GM12878 (cell line): ENCODE results near the gene TMSB4X. TPM values are rescaled to one million over a fixed set of nuclear protein-coding genes. Genes with fewer than 3 reads are reported as not detected.
A peak's percentile ranks its signal among the peaks of the same experiment; 100 is the strongest.

Experiments used
- ASH2L ChIP-seq: fragments of 300-600, 200-600 bp; sonication (generic); IDR thresholded peaks from 2 replicates; pipeline ENCODE4 v1.6.1; 2017; ENCODE audit warnings: low read depth, mild to moderate bottlenecking, borderline replicate concordance
- EED ChIP-seq: sonication (generic); IDR thresholded peaks from 2 replicates; pipeline ENCODE4 v1.6.1; 2016; ENCODE audit warnings: antibody characterized with exemption, low read depth
- ESRRA ChIP-seq: IDR thresholded peaks from 2 replicates; pipeline ENCODE4 v1.6.1; 2012; ENCODE audit warnings: mild to moderate bottlenecking, low read length, improper control_type of control experiment
- HDGF ChIP-seq: fragments of 450-650 bp; IDR thresholded peaks from 2 replicates; pipeline ENCODE4 v1.6.1; 2016; ENCODE audit warnings: antibody characterized with exemption
- JUNB ChIP-seq: IDR thresholded peaks from 2 replicates; pipeline ENCODE4 v1.6.1; 2016; ENCODE audit warnings: antibody characterized with exemption, mild to moderate bottlenecking
- KLF5 ChIP-seq: fragments of 450-650 bp; IDR thresholded peaks from 2 replicates; pipeline ENCODE4 v1.6.1; 2014; ENCODE audit warnings: mild to moderate bottlenecking; ENCODE audit not compliant: partially characterized antibody
- NBN ChIP-seq: fragments of 450-650 bp; IDR thresholded peaks from 2 replicates; pipeline ENCODE4 v1.6.1; 2016
- NR2F1 ChIP-seq: fragments of 450-650 bp; conservative IDR thresholded peaks from 2 replicates; pipeline ENCODE4 v1.6.1; 2017; ENCODE audit warnings: mild to moderate bottlenecking
- PAX8 ChIP-seq: fragments of 450-650 bp; IDR thresholded peaks from 2 replicates; pipeline ENCODE4 v1.6.1; 2017; ENCODE audit warnings: mild to moderate bottlenecking, moderate library complexity
- POLR2A ChIP-seq: IDR thresholded peaks from 2 replicates; pipeline ENCODE4 v1.6.1; 2011; ENCODE audit warnings: low read depth, mild to moderate bottlenecking, low read length
- POU2F2 ChIP-seq: IDR thresholded peaks from 3 replicates; pipeline ENCODE4 v1.6.1; 2011; ENCODE audit warnings: low read depth, mild to moderate bottlenecking, low read length, borderline replicate concordance
- YY1 ChIP-seq: IDR thresholded peaks from 2 replicates; pipeline ENCODE4 v1.6.1; 2011; ENCODE audit warnings: low read depth, mild to moderate bottlenecking, low read length
- polyA plus RNA-seq, 11 experiments: library from polyadenylated mRNA; depleted of rRNA in 4 of 11; unstranded in 6 of 11; stranded (reverse) in 5 of 11; fragments of >200 nt; fragmentation: Nextera tagmentation in 4 of 11; fragmentation: Illumina TruSeq in 1 of 11; extraction: Ambion mirVana in 4 of 11; extraction: Trizol in 1 of 11; gene quantifications; 1 replicate in 1 of 11; 2 replicates in 10 of 11; pipeline versions ENCODE4 v1.2.1 to v1.2.3, GENCODE V29; 2011 to 2016; ENCODE audit warnings: inconsistent platforms in 2 of 11, missing spikeins in 2 of 11, low read depth in 1 of 11
- total RNA-seq, 4 experiments: library from RNA; depleted of rRNA in 3 of 4; stranded (reverse); fragments of >200 nt in 3 of 4; fragmentation: Illumina TruSeq in 1 of 4; extraction: Trizol in 1 of 4; gene quantifications; 2 replicates each; pipeline versions ENCODE4 v1.2.1 to v1.2.3, GENCODE V29; 2013 to 2021
- TF ChIP-seq, protein P1 (sequence below): IDR thresholded peaks from 2 replicates; pipeline ENCODE4 v1.6.1; 2012; ENCODE audit warnings: low read depth, low read length, improper control_type of control experiment
- TF ChIP-seq, protein P2 (sequence below): fragments of 150-350 bp; IDR thresholded peaks from 2 replicates; pipeline ENCODE4 v1.6.1; 2014; ENCODE audit warnings: mild to moderate bottlenecking, low read depth, low read length
- TF ChIP-seq, protein P3 (sequence below): fragments of 450-650 bp; IDR thresholded peaks from 2 replicates; pipeline ENCODE4 v1.6.1; 2016; ENCODE audit warnings: mild to moderate bottlenecking
- TF ChIP-seq, protein P4 (sequence below): IDR thresholded peaks from 2 replicates; pipeline ENCODE4 v1.6.1; 2012; ENCODE audit warnings: improper control_type of control experiment, low read depth, low read length; ENCODE audit not compliant: insufficient replicate concordance
- TF ChIP-seq, protein P5 (sequence below): IDR thresholded peaks from 2 replicates; pipeline ENCODE4 v1.6.1; 2011; ENCODE audit warnings: borderline replicate concordance, low read depth, mild to moderate bottlenecking, moderate library complexity, mixed read lengths, low read length; ENCODE audit not compliant: insufficient read depth; ENCODE audit errors: extremely low read length

The TMSB4X gene
- total and polyA plus RNA-seq, 10 of the 15 experiments (the other 5 are each of a cell fraction or from before 2014, with no cell fraction given) = 13,924 to 37,234 (median 23,705) TPM

DNA sequence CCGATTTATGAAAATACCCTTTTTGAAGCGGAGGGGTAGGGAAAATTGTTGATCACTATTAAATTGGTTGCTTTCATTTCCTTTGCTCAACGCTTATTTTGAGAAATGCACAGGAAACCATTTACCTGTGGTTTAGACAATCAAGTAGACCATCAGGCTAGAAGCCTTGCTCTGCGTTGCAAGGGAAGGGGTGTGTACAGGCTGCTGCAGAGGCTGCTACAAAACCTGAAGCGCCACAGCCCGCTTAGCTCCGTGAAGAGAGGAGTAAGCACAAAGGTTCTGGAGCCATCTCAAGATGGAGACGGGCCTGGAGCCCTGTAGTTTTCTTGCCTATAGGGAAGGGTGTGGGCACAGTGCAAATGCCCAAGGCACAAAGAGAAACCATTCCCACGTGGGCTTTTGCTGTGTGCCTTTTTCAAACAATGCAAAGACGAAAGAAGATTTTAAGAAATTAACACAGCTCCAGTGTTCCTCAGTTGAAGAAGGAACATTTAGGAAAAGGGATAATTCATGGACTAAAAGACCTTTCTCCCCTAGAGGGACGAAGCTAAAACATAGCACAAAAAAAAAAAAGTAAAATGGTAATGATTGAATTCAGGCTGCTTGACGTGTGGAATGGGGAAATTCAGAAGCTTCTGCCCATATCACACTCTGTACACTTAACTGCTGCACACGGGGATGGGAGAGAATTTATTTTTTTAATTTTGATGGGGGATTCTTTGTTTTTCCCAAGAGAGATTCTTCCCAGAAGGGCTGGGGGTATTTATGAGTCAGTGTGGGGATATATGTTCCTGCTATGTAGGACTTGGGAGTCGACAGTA, 3.5 kb downstream of the TMSB4X start (continued):
- TF ChIP-seq ESRRA = no peak
- TF ChIP-seq, protein P1, sequence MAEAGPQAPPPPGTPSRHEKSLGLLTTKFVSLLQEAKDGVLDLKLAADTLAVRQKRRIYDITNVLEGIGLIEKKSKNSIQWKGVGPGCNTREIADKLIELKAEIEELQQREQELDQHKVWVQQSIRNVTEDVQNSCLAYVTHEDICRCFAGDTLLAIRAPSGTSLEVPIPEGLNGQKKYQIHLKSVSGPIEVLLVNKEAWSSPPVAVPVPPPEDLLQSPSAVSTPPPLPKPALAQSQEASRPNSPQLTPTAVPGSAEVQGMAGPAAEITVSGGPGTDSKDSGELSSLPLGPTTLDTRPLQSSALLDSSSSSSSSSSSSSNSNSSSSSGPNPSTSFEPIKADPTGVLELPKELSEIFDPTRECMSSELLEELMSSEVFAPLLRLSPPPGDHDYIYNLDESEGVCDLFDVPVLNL = no peak
- no peak; the same call in 1 of the 2 replicates for TF ChIP-seq JUNB
- peak; percentile 56 for TF ChIP-seq KLF5
- peak; percentile 95 for TF ChIP-seq POU2F2
- peak; percentile 81 for TF ChIP-seq YY1
- TF ChIP-seq PAX8 = peak; percentile 57
- TF ChIP-seq NBN = peak; percentile 73
- TF ChIP-seq, protein P2, sequence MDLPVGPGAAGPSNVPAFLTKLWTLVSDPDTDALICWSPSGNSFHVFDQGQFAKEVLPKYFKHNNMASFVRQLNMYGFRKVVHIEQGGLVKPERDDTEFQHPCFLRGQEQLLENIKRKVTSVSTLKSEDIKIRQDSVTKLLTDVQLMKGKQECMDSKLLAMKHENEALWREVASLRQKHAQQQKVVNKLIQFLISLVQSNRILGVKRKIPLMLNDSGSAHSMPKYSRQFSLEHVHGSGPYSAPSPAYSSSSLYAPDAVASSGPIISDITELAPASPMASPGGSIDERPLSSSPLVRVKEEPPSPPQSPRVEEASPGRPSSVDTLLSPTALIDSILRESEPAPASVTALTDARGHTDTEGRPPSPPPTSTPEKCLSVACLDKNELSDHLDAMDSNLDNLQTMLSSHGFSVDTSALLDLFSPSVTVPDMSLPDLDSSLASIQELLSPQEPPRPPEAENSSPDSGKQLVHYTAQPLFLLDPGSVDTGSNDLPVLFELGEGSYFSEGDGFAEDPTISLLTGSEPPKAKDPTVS = no peak
- TF ChIP-seq EED = peak; percentile 83
- TF ChIP-seq HDGF = no peak
- TF ChIP-seq NR2F1 = no peak
- TF ChIP-seq, protein P3, sequence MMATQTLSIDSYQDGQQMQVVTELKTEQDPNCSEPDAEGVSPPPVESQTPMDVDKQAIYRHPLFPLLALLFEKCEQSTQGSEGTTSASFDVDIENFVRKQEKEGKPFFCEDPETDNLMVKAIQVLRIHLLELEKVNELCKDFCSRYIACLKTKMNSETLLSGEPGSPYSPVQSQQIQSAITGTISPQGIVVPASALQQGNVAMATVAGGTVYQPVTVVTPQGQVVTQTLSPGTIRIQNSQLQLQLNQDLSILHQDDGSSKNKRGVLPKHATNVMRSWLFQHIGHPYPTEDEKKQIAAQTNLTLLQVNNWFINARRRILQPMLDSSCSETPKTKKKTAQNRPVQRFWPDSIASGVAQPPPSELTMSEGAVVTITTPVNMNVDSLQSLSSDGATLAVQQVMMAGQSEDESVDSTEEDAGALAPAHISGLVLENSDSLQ = no peak
- TF ChIP-seq POLR2A = peak; percentile 95
- TF ChIP-seq ASH2L = no peak
- TF ChIP-seq, protein P4, sequence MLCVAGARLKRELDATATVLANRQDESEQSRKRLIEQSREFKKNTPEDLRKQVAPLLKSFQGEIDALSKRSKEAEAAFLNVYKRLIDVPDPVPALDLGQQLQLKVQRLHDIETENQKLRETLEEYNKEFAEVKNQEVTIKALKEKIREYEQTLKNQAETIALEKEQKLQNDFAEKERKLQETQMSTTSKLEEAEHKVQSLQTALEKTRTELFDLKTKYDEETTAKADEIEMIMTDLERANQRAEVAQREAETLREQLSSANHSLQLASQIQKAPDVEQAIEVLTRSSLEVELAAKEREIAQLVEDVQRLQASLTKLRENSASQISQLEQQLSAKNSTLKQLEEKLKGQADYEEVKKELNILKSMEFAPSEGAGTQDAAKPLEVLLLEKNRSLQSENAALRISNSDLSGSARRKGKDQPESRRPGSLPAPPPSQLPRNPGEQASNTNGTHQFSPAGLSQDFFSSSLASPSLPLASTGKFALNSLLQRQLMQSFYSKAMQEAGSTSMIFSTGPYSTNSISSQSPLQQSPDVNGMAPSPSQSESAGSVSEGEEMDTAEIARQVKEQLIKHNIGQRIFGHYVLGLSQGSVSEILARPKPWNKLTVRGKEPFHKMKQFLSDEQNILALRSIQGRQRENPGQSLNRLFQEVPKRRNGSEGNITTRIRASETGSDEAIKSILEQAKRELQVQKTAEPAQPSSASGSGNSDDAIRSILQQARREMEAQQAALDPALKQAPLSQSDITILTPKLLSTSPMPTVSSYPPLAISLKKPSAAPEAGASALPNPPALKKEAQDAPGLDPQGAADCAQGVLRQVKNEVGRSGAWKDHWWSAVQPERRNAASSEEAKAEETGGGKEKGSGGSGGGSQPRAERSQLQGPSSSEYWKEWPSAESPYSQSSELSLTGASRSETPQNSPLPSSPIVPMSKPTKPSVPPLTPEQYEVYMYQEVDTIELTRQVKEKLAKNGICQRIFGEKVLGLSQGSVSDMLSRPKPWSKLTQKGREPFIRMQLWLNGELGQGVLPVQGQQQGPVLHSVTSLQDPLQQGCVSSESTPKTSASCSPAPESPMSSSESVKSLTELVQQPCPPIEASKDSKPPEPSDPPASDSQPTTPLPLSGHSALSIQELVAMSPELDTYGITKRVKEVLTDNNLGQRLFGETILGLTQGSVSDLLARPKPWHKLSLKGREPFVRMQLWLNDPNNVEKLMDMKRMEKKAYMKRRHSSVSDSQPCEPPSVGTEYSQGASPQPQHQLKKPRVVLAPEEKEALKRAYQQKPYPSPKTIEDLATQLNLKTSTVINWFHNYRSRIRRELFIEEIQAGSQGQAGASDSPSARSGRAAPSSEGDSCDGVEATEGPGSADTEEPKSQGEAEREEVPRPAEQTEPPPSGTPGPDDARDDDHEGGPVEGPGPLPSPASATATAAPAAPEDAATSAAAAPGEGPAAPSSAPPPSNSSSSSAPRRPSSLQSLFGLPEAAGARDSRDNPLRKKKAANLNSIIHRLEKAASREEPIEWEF = no peak
- TF ChIP-seq, protein P5, sequence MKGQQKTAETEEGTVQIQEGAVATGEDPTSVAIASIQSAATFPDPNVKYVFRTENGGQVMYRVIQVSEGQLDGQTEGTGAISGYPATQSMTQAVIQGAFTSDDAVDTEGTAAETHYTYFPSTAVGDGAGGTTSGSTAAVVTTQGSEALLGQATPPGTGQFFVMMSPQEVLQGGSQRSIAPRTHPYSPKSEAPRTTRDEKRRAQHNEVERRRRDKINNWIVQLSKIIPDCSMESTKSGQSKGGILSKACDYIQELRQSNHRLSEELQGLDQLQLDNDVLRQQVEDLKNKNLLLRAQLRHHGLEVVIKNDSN = no peak
